GM19025 (cell line): ENCODE results near the gene PDE4A.
A peak's percentile ranks its signal among the peaks of the same experiment; 100 is the strongest.
"Not testable (repeated sequence)": the region's sequence is repeated elsewhere in the genome, so short reads cannot be mapped to it uniquely, and the experiment has no call there.

Source experiments
- ATAC-seq: cut with Tn5 transposase; IDR thresholded peaks from one replicate; pipeline ENCODE4 v1.9.1; 2021; ENCODE audit warnings: mild to moderate bottlenecking, low read depth, moderate library complexity; ENCODE audit not compliant: unreplicated experiment

Gene PDE4A

GRCh38 chr19:10461047-10461949 lies 41.0 kb downstream of the PDE4A start:
- ATAC-seq: peak; percentile 86

GRCh38 chr19:10462042-10462441 lies 41.7 kb downstream of the PDE4A start:
- ATAC-seq: not testable (repeated sequence)

- no peak for ATAC-seq
Observed at GRCh38 chr19:10462557-10462956, 42.2 kb downstream of the PDE4A start.

GRCh38 chr19:10464456-10464855 lies 44.1 kb downstream of the PDE4A start:
- no peak for ATAC-seq

- ATAC-seq: no peak
Observed at GRCh38 chr19:10467104-10467706, 46.9 kb downstream of the PDE4A start.

GRCh38 chr19:10468133-10468532 lies 47.8 kb downstream of the PDE4A start:
- no peak for ATAC-seq

- ATAC-seq: no peak
Observed at GRCh38 chr19:10471909-10472308, 51.6 kb downstream of the PDE4A start.

- ATAC-seq: no peak
Observed at GRCh38 chr19:10473192-10473591, 52.9 kb downstream of the PDE4A start.

GRCh38 chr19:10474962-10475451 lies 54.7 kb downstream of the PDE4A start:
- ATAC-seq: no peak

GRCh38 chr19:10478476-10478875 lies 58.1 kb downstream of the PDE4A start:
- no peak for ATAC-seq

GRCh38 chr19:10478903-10479384 lies 58.6 kb downstream of the PDE4A start:
- ATAC-seq: no peak

GRCh38 chr19:10486551-10486950 lies 66.2 kb downstream of the PDE4A start:
- ATAC-seq: no peak

- no peak for ATAC-seq
Observed at GRCh38 chr19:10491472-10492047, 71.2 kb downstream of the PDE4A start.

- ATAC-seq: no peak
Observed at GRCh38 chr19:10497371-10497770, 77.0 kb downstream of the PDE4A start.

- ATAC-seq: no peak
Observed at GRCh38 chr19:10499550-10500246, 79.4 kb downstream of the PDE4A start.

GRCh38 chr19:10500247-10500592 lies 79.9 kb downstream of the PDE4A start:
- ATAC-seq: no peak

GRCh38 chr19:10501971-10502523 lies 81.7 kb downstream of the PDE4A start:
- peak; percentile 29 for ATAC-seq

- ATAC-seq: peak; percentile 82
Observed at GRCh38 chr19:10502524-10503001, 82.2 kb downstream of the PDE4A start.

GRCh38 chr19:10503002-10503789 lies 82.9 kb downstream of the PDE4A start, which contains the start of gene KEAP1:
Gene KEAP1 (minus strand): TSS chr19:10503356. CDS start chr19:10500033, 3,323 bp downstream.
- ATAC-seq: peak; percentile 22
